Gastroesophageal sphincter (tissue), 3 donors: ENCODE data around the gene GPR139.

Source experiments
- POLR2AphosphoS5 ChIP-seq: sonication (generic); formaldehyde crosslinking; IDR thresholded peaks from one replicate; pipeline ENCODE4 v1.6.1; 2017; ENCODE audit warnings: antibody characterized with exemption
- TF ChIP-seq, protein P1 (sequence below), 4 experiments: fragments of 200-600 bp in 2 of 4; fragments of 450-650 bp in 2 of 4; sonication (generic) in 1 of 4; IDR thresholded peaks; one replicate each; pipeline ENCODE4 v1.5.1; 2017 to 2019; ENCODE audit warnings: antibody characterized with exemption in 4 of 4, mild to moderate bottlenecking in 2 of 4, moderate library complexity in 2 of 4

DNA sequence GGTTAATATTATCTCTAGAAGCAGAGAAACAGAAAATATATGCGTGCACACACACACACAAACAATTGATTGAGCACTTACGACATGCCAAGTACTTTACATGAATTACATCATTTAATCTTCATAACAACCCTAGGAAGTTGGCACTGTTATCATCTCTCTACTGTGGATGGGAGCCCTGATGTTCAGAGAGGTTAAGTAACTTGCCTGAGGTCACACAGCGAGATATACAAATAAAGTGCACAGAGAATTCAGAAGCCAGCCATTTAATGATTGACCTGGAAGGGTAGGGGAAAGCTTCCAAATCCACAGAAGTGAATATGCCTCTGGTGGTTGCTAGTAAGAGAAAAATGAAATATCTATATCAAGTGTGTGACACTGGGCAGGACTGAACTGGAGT is 37.5 kb upstream of the GPR139 start:
- no peak for TF ChIP-seq POLR2AphosphoS5
- TF ChIP-seq, protein P1, sequence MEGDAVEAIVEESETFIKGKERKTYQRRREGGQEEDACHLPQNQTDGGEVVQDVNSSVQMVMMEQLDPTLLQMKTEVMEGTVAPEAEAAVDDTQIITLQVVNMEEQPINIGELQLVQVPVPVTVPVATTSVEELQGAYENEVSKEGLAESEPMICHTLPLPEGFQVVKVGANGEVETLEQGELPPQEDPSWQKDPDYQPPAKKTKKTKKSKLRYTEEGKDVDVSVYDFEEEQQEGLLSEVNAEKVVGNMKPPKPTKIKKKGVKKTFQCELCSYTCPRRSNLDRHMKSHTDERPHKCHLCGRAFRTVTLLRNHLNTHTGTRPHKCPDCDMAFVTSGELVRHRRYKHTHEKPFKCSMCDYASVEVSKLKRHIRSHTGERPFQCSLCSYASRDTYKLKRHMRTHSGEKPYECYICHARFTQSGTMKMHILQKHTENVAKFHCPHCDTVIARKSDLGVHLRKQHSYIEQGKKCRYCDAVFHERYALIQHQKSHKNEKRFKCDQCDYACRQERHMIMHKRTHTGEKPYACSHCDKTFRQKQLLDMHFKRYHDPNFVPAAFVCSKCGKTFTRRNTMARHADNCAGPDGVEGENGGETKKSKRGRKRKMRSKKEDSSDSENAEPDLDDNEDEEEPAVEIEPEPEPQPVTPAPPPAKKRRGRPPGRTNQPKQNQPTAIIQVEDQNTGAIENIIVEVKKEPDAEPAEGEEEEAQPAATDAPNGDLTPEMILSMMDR (IDR thresholded peaks at IDR 0.05): no peak
